ENCODE data around the gene EEF1AKMT3. TPM values are rescaled to one million over a fixed set of nuclear protein-coding genes. Genes with fewer than 3 reads are reported as not detected.

EEF1AKMT3 gene
- total and polyA plus RNA-seq, 9 of the 15 experiments (the other 6 are each of a cell fraction or from before 2014, with no cell fraction given), result 4.1 to 17.2 (median 7.9) TPM

DNA sequence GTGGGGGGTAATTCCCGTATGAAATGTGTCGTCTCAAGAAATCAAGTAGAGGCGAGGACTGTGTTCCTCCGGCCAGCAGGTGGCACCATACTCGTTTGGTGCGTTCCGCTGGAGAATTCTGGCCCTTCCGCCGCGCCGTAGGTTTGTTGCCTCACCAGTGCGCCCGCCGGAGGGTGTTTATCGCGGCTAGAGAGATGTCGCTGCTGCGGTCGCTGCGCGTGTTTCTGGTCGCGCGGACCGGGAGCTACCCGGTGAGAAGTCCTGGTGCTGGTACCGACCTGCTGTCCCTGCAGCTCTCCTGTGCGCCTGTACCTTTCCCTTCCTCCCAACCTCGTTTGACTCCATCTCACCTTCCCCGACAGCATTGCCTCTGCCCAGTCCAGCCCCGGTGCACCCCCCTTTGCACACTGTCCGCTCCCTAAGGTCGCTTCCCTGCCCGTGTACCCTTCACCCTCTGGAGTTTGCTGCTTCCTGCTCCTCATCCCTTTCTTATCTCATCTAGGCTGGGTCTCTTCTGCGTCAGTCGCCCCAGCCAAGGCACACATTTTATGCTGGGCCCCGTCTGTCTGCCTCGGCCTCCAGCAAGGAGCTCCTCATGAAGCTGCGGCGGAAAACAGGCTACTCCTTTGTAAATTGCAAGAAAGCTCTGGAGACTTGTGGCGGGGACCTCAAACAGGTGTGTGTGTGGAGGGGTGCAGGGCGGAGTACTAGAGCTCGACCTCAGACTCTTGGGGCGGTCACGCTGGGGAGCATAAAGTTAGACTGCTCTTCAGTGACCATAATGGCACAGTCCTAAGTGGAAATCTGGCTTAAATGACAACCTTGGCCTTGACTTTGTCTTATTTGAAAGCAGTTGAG, 10.4 kb downstream of the EEF1AKMT3 start, which contains the start of gene TSFM (continued):
- TF ChIP-seq, protein P1, sequence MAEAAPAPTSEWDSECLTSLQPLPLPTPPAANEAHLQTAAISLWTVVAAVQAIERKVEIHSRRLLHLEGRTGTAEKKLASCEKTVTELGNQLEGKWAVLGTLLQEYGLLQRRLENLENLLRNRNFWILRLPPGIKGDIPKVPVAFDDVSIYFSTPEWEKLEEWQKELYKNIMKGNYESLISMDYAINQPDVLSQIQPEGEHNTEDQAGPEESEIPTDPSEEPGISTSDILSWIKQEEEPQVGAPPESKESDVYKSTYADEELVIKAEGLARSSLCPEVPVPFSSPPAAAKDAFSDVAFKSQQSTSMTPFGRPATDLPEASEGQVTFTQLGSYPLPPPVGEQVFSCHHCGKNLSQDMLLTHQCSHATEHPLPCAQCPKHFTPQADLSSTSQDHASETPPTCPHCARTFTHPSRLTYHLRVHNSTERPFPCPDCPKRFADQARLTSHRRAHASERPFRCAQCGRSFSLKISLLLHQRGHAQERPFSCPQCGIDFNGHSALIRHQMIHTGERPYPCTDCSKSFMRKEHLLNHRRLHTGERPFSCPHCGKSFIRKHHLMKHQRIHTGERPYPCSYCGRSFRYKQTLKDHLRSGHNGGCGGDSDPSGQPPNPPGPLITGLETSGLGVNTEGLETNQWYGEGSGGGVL (CRISPR knock-in tag; IDR thresholded peaks at IDR 0.05), result no peak
- TF ChIP-seq RBFOX2 (IDR thresholded peaks at IDR 0.05; ENCODE audit: low read depth, low read length) (peak; percentile 94), E2F8 (IDR thresholded peaks at IDR 0.05; ENCODE audit: low read depth, partially characterized antibody) (peak; percentile 82), VEZF1 (CRISPR knock-in tag; IDR thresholded peaks at IDR 0.05) (peak; percentile 74), CBFA2T3 (IDR thresholded peaks at IDR 0.05) (no peak), TAF9B (IDR thresholded peaks at IDR 0.05; ENCODE audit: partially characterized antibody) (peak; percentile 65), IRF1 (CRISPR knock-in tag; IDR thresholded peaks at IDR 0.05; ENCODE audit: borderline replicate concordance) (no peak), GABPB2 (CRISPR knock-in tag; conservative IDR thresholded peaks at IDR 0.05) (no peak), NR2C2 (CRISPR knock-in tag; IDR thresholded peaks at IDR 0.05) (peak; percentile 83; the same call in 1 of the 2 replicates), NR2C2 (tag; IDR thresholded peaks at IDR 0.05) (peak; percentile 54; the same call in 1 of the 2 replicates)
- TF ChIP-seq, protein P2, sequence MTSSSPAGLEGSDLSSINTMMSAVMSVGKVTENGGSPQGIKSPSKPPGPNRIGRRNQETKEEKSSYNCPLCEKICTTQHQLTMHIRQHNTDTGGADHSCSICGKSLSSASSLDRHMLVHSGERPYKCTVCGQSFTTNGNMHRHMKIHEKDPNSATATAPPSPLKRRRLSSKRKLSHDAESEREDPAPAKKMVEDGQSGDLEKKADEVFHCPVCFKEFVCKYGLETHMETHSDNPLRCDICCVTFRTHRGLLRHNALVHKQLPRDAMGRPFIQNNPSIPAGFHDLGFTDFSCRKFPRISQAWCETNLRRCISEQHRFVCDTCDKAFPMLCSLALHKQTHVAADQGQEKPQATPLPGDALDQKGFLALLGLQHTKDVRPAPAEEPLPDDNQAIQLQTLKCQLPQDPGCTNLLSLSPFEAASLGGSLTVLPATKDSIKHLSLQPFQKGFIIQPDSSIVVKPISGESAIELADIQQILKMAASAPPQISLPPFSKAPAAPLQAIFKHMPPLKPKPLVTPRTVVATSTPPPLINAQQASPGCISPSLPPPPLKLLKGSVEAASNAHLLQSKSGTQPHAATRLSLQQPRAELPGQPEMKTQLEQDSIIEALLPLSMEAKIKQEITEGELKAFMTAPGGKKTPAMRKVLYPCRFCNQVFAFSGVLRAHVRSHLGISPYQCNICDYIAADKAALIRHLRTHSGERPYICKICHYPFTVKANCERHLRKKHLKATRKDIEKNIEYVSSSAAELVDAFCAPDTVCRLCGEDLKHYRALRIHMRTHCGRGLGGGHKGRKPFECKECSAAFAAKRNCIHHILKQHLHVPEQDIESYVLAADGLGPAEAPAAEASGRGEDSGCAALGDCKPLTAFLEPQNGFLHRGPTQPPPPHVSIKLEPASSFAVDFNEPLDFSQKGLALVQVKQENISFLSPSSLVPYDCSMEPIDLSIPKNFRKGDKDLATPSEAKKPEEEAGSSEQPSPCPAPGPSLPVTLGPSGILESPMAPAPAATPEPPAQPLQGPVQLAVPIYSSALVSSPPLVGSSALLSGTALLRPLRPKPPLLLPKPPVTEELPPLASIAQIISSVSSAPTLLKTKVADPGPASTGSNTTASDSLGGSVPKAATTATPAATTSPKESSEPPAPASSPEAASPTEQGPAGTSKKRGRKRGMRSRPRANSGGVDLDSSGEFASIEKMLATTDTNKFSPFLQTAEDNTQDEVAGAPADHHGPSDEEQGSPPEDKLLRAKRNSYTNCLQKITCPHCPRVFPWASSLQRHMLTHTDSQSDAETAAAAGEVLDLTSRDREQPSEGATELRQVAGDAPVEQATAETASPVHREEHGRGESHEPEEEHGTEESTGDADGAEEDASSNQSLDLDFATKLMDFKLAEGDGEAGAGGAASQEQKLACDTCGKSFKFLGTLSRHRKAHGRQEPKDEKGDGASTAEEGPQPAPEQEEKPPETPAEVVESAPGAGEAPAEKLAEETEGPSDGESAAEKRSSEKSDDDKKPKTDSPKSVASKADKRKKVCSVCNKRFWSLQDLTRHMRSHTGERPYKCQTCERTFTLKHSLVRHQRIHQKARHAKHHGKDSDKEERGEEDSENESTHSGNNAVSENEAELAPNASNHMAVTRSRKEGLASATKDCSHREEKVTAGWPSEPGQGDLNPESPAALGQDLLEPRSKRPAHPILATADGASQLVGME (CRISPR knock-in tag; IDR thresholded peaks at IDR 0.05), result no peak

All from K562 (cell line).